GM19372 (cell line): Measurements from ENCODE around the gene RAET1E.
"Not testable (repeated sequence)": the region's sequence is repeated elsewhere in the genome, so short reads cannot be mapped to it uniquely, and the experiment has no call there.

ENCODE experiments used
- ATAC-seq: cut with Tn5 transposase; IDR thresholded peaks from one replicate; pipeline ENCODE4 v1.9.1; 2021; ENCODE audit warnings: mild to moderate bottlenecking, low read depth, moderate library complexity; ENCODE audit not compliant: unreplicated experiment

RAET1E gene

GRCh38 chr6:149931501-149931900, 33.6 kb upstream of the RAET1E start:
- ATAC-seq: no peak

GRCh38 chr6:149929422-149929821, 31.5 kb upstream of the RAET1E start:
- ATAC-seq: no peak

- ATAC-seq: not testable (repeated sequence)
Observed at GRCh38 chr6:149927025-149927424, 29.1 kb upstream of the RAET1E start.

- ATAC-seq: no peak
Observed at GRCh38 chr6:149925974-149926777, 28.3 kb upstream of the RAET1E start.

- ATAC-seq: no peak
Observed at GRCh38 chr6:149925253-149925973, 27.5 kb upstream of the RAET1E start.

GRCh38 chr6:149924933-149925252, 27.0 kb upstream of the RAET1E start:
- ATAC-seq: no peak

- no peak for ATAC-seq
Observed at GRCh38 chr6:149924206-149924932, 26.5 kb upstream of the RAET1E start.

- no peak for ATAC-seq
Observed at GRCh38 chr6:149923327-149923986, 25.5 kb upstream of the RAET1E start.

GRCh38 chr6:149922642-149923326, 24.9 kb upstream of the RAET1E start, which contains the start of gene RAET1G:
RAET1G (minus strand) TSS chr6:149923121; CDS start chr6:149923010, 111 bp downstream.
- peak; percentile 57 for ATAC-seq

- not testable (repeated sequence) for ATAC-seq
Observed at GRCh38 chr6:149922091-149922490, 24.2 kb upstream of the RAET1E start.

- no peak for ATAC-seq
Observed at GRCh38 chr6:149921361-149921760, 23.4 kb upstream of the RAET1E start.

GRCh38 chr6:149919834-149920225, 21.9 kb upstream of the RAET1E start:
- no peak for ATAC-seq

- ATAC-seq: not testable (repeated sequence)
Observed at GRCh38 chr6:149919126-149919833, 21.4 kb upstream of the RAET1E start.

GRCh38 chr6:149918151-149918905, 20.4 kb upstream of the RAET1E start:
- no peak for ATAC-seq

GRCh38 chr6:149917679-149918078, 19.8 kb upstream of the RAET1E start:
- ATAC-seq: no peak

GRCh38 chr6:149915970-149916865, 18.3 kb upstream of the RAET1E start:
- no peak for ATAC-seq

- ATAC-seq: no peak
Observed at GRCh38 chr6:149913540-149914240, 15.8 kb upstream of the RAET1E start.
